HL-60 (cell line): ENCODE results near the gene CDC42BPA.

ENCODE experiments used
- GABPA ChIP-seq: IDR thresholded peaks from 2 replicates; pipeline ENCODE4 v1.6.1; 2012; ENCODE audit warnings: low read depth
- POLR2AphosphoS5 ChIP-seq: IDR thresholded peaks from 2 replicates; pipeline ENCODE4 v1.6.1; 2012; ENCODE audit warnings: low read depth
- TF ChIP-seq, protein P1 (sequence below): IDR thresholded peaks from one replicate; pipeline ENCODE4 v1.5.1; 2011; ENCODE audit warnings: low read length, control low read depth, inconsistent platforms; ENCODE audit not compliant: insufficient read depth
- TF ChIP-seq, protein P2 (sequence below): IDR thresholded peaks from 2 replicates; pipeline ENCODE4 v1.6.1; 2012; ENCODE audit warnings: low read depth; ENCODE audit not compliant: insufficient replicate concordance

DNA sequence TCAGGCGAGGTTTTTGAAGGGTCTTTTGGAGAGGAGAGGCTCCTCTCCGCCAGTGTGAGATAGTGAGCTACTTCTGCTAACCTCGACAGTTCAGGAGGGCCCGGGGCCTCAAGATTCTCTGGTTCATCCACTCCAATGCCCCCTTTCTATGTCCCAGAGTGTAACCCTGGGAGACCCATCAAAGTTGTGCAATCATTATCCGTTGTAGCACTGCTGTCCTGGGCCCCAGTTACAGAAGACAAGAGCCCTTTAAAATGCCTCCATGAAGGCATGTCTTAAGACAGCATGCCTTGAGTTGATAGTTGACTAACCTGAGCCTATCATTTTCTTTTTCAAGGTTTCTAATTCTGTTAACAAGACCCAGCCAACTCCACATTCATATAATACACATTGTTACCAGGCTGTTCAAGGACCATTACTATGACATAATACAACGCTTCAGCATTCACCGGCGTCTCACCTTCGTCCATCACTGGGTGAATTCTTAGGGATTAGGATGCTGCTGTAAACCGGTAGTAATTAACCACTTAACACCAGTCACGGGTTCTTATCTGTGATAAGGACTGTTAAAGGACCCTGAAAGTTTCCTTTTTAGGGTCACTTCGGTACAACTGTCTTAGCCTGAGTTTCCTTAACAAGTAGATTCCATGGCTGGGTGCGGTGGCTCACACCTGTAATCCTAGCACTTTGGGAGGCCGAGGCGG, 37.4 kb upstream of the CDC42BPA start:
- TF ChIP-seq, protein P1, sequence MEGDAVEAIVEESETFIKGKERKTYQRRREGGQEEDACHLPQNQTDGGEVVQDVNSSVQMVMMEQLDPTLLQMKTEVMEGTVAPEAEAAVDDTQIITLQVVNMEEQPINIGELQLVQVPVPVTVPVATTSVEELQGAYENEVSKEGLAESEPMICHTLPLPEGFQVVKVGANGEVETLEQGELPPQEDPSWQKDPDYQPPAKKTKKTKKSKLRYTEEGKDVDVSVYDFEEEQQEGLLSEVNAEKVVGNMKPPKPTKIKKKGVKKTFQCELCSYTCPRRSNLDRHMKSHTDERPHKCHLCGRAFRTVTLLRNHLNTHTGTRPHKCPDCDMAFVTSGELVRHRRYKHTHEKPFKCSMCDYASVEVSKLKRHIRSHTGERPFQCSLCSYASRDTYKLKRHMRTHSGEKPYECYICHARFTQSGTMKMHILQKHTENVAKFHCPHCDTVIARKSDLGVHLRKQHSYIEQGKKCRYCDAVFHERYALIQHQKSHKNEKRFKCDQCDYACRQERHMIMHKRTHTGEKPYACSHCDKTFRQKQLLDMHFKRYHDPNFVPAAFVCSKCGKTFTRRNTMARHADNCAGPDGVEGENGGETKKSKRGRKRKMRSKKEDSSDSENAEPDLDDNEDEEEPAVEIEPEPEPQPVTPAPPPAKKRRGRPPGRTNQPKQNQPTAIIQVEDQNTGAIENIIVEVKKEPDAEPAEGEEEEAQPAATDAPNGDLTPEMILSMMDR: no peak
- no peak for TF ChIP-seq POLR2AphosphoS5
- TF ChIP-seq GABPA: no peak
- TF ChIP-seq, protein P2, sequence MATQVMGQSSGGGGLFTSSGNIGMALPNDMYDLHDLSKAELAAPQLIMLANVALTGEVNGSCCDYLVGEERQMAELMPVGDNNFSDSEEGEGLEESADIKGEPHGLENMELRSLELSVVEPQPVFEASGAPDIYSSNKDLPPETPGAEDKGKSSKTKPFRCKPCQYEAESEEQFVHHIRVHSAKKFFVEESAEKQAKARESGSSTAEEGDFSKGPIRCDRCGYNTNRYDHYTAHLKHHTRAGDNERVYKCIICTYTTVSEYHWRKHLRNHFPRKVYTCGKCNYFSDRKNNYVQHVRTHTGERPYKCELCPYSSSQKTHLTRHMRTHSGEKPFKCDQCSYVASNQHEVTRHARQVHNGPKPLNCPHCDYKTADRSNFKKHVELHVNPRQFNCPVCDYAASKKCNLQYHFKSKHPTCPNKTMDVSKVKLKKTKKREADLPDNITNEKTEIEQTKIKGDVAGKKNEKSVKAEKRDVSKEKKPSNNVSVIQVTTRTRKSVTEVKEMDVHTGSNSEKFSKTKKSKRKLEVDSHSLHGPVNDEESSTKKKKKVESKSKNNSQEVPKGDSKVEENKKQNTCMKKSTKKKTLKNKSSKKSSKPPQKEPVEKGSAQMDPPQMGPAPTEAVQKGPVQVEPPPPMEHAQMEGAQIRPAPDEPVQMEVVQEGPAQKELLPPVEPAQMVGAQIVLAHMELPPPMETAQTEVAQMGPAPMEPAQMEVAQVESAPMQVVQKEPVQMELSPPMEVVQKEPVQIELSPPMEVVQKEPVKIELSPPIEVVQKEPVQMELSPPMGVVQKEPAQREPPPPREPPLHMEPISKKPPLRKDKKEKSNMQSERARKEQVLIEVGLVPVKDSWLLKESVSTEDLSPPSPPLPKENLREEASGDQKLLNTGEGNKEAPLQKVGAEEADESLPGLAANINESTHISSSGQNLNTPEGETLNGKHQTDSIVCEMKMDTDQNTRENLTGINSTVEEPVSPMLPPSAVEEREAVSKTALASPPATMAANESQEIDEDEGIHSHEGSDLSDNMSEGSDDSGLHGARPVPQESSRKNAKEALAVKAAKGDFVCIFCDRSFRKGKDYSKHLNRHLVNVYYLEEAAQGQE: no peak
